ENCODE results near the gene OLFML1.
A peak's percentile ranks its signal among the peaks of the same experiment; 100 is the strongest.

Gene OLFML1

GRCh38 chr11:7547687-7548086, 62.4 kb downstream of the OLFML1 start (continued):
- no peak for TF ChIP-seq MEIS1 (CRISPR knock-in tag; IDR thresholded peaks at IDR 0.05; ENCODE audit: borderline replicate concordance)
- TF ChIP-seq OSR2 (tag by site-specific recombination; IDR thresholded peaks at IDR 0.05): no peak
- no peak for TF ChIP-seq ZNF324 (tag by site-specific recombination; IDR thresholded peaks at IDR 0.05)
- no peak for TF ChIP-seq ZNF132 (tag by site-specific recombination; IDR thresholded peaks at IDR 0.05; ENCODE audit: borderline replicate concordance)
- no peak for TF ChIP-seq ZNF580 (tag by site-specific recombination; IDR thresholded peaks at IDR 0.05)
- TF ChIP-seq KLF8 (tag by site-specific recombination; IDR thresholded peaks at IDR 0.05): no peak
- TF ChIP-seq ZNF768 (tag by site-specific recombination; IDR thresholded peaks at IDR 0.05): no peak
- no peak for TF ChIP-seq ZNF423 (tag by site-specific recombination; IDR thresholded peaks at IDR 0.05)
- TF ChIP-seq ZNF266 (tag by site-specific recombination; IDR thresholded peaks at IDR 0.05; ENCODE audit: low read depth): no peak
- no peak for TF ChIP-seq ZNF830 (tag by site-specific recombination; IDR thresholded peaks at IDR 0.05; ENCODE audit: low read depth)
- no peak for TF ChIP-seq ZEB2 (tag by site-specific recombination; IDR thresholded peaks at IDR 0.05)

- Histone ChIP-seq H3K4me1 (ENCODE audit: control insufficient read depth, insufficient read depth, low read length) (no peaks in the 10 kb centered on the region), H3K36me3 (ENCODE audit: control insufficient read depth in 2 of 2, insufficient read depth in 1 of 2, low read length in 2 of 2) (no peaks in the 10 kb centered on the region), H3K4me3 (ENCODE audit: low read depth, low read length) (no peak overlapping the region), H3K27ac (ENCODE audit: extremely low read depth, low read depth, low read length) (no peak overlapping the region), H3K9me3 (ENCODE audit: control insufficient read depth, insufficient read depth, low read depth, low read length) (no peaks in the 10 kb centered on the region)
- POLR2A ChIA-PET: no interaction called here
- TF ChIP-seq CTCF (tag by site-specific recombination; IDR thresholded peaks at IDR 0.05) (0 out of 2 replicates have a peak, but pooled peaks have one; percentile 16), SETDB1 (IDR thresholded peaks at IDR 0.05; ENCODE audit: insufficient read length, low read length) (no peak), ZNF654 (tag by site-specific recombination; IDR thresholded peaks at IDR 0.05; ENCODE audit: low read depth) (no peak), MEIS1 (CRISPR knock-in tag; IDR thresholded peaks at IDR 0.05; ENCODE audit: borderline replicate concordance) (no peak)
- CTCF ChIA-PET: interaction anchor here (0.6 to 2.0 kb wide), 8 partner anchors 9 to 138 kb away, joined by 3 to 14 read pairs (median 4); no protein-coding TSS in a partner anchor
These were observed 63.5 kb downstream of the OLFML1 start for GRCh38 chr11:7548659-7549274.

- CTCF ChIA-PET: interaction anchor here (0.5 to 2.0 kb wide), 7 partner anchors 10 to 794 kb away, joined by 3 to 14 read pairs (median 4); no protein-coding TSS in a partner anchor
- Histone ChIP-seq H3K9me3 (ENCODE audit: control insufficient read depth, insufficient read depth, low read depth, low read length) (no peaks in the 10 kb centered on the region), H3K4me3 (ENCODE audit: low read depth, low read length) (no peak overlapping the region), H3K36me3 (ENCODE audit: control insufficient read depth in 2 of 2, insufficient read depth in 1 of 2, low read length in 2 of 2) (no peaks in the 10 kb centered on the region), H3K27ac (ENCODE audit: extremely low read depth, low read depth, low read length) (no peak overlapping the region), H3K4me1 (ENCODE audit: control insufficient read depth, insufficient read depth, low read length) (no peaks in the 10 kb centered on the region)
- POLR2A ChIA-PET: no interaction called here
- TF ChIP-seq ZNF76 (tag by site-specific recombination; IDR thresholded peaks at IDR 0.05; ENCODE audit: borderline replicate concordance, low read depth) (no peak), ZNF184 (tag by site-specific recombination; IDR thresholded peaks at IDR 0.05) (no peak), MEIS1 (CRISPR knock-in tag; IDR thresholded peaks at IDR 0.05; ENCODE audit: borderline replicate concordance) (no peak), ZNF24 (tag by site-specific recombination; IDR thresholded peaks at IDR 0.05) (no peak), ZNF830 (tag by site-specific recombination; IDR thresholded peaks at IDR 0.05; ENCODE audit: low read depth) (no peak), ZNF112 (tag by site-specific recombination; IDR thresholded peaks at IDR 0.05) (no peak)
These were observed 64.4 kb downstream of the OLFML1 start for GRCh38 chr11:7549681-7550080.

GRCh38 chr11:7551571-7551970, 66.3 kb downstream of the OLFML1 start:
- H3K27ac ChIP-seq (ENCODE audit: extremely low read depth, low read depth, low read length): no peak overlapping the region
- H3K4me3 ChIP-seq (ENCODE audit: low read depth, low read length): no peak overlapping the region
- CTCF ChIA-PET: interaction anchor here (0.9 to 1.6 kb wide), 5 partner anchors 20 to 453 kb away, joined by 3 to 6 read pairs (median 4); no protein-coding TSS in a partner anchor
- POLR2A ChIA-PET: no interaction called here
- no peaks in the 10 kb centered on the region for H3K4me1 ChIP-seq (ENCODE audit: control insufficient read depth, insufficient read depth, low read length)
- no peaks in the 10 kb centered on the region for H3K36me3 ChIP-seq (ENCODE audit: control insufficient read depth in 2 of 2, insufficient read depth in 1 of 2, low read length in 2 of 2)
- no peaks in the 10 kb centered on the region for H3K9me3 ChIP-seq (ENCODE audit: control insufficient read depth, insufficient read depth, low read depth, low read length)
- TF ChIP-seq ZNF19 (tag by site-specific recombination; IDR thresholded peaks at IDR 0.05; ENCODE audit: low read depth) (no peak), SALL2 (tag by site-specific recombination; IDR thresholded peaks at IDR 0.05; ENCODE audit: borderline replicate concordance) (no peak), MZF1 (tag by site-specific recombination; IDR thresholded peaks at IDR 0.05; ENCODE audit: borderline replicate concordance) (no peak), ZNF792 (tag by site-specific recombination; IDR thresholded peaks at IDR 0.05) (no peak), ELK4 (IDR thresholded peaks at IDR 0.05; ENCODE audit: borderline replicate concordance, low read depth, low read length) (no peak), ZNF623 (tag by site-specific recombination; IDR thresholded peaks at IDR 0.05) (no peak), ZNF48 (tag by site-specific recombination; IDR thresholded peaks at IDR 0.05) (no peak), GLIS1 (tag by site-specific recombination; IDR thresholded peaks at IDR 0.05) (no peak), ZNF571 (tag by site-specific recombination; IDR thresholded peaks at IDR 0.05) (no peak), ZNF701 (tag by site-specific recombination; IDR thresholded peaks at IDR 0.05) (no peak), ZNF785 (tag by site-specific recombination; IDR thresholded peaks at IDR 0.05) (no peak)

Data from HEK293 (cell line).